NCI-H2227 treated with DMSO at 0.1 percent for 48 hours (cell line): ENCODE measurements around the gene ABRAXAS1.
"Not testable (repeated sequence)": the region's sequence is repeated elsewhere in the genome, so short reads cannot be mapped to it uniquely, and the experiment has no call there.

Source experiments
- DNase-seq: peaks from one replicate; lab custom pipeline; 2025; lab: John Stamatoyannopoulos, UW

Gene ABRAXAS1

DNA sequence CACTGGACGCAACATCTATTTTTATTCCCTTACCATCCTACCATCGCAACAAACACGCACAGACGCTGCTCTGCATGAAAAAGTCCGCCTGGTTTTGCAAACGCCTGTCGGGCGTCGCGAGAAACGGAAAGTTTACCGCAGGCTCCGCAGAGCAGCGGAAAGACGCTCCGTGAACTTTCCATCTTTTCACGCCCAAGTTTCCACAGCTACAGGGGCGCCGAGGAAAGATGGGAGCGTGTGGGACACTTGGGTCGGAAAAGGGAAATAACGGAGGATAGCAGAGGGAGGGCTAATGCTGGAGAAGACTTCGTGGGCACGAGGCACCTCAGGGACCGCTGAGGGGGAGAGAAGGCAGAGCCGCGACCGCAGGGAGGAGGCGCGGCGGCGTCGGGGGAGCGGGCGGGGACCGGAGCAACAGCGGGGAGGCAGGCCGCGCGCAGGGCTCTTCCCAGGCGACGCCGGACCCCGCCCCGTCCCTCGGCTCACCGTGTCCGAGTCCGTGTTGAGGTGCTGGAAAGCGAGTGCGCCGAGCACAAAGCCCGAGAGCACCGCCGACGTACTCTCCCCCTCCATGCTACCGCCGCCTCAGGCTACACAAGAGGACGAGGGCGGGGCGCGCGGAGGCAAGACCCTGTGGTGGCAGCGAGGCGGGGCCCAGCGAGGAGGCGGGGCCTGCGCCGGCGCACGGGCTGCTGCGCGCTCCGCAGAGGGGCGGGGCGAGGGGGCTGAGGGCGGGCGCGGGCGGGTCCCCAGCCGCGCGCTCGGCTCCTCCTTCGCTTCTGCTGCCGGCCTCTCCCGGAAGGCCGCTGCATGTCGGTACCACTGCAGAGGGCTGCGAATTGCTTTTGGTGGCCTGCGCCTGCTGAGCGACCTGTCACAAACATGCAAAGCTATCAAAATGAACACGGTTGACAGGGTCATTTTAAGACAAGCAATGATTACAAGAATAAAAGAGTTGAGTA lies at the start of gene ABRAXAS1:
ABRAXAS1 (minus strand) TSS at position 601 of the 962 bp plus-strand sequence; CDS start at position 573, 28 bp downstream.
- DNase-seq: peak; percentile 91

DNA sequence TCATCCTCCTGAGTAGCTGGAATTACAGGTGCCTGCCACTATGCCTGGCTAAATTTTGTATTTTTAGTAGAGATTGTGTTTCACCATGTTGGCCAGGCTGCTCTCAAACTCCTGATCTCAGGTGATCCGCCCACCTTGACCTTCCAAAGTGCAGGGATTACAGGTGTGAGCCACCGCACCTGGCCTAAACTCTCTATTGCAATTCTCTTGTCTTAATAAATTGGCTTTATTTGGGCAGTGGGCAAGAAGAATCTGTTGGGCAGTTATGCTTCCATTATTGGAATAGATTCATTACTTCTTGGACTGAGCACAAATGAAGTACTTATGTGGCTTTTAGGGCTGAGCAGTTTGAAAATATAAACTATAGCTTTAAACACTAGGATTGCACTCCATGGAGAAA lies 42.8 kb upstream of the ABRAXAS1 start:
- DNase-seq: no peak

DNA sequence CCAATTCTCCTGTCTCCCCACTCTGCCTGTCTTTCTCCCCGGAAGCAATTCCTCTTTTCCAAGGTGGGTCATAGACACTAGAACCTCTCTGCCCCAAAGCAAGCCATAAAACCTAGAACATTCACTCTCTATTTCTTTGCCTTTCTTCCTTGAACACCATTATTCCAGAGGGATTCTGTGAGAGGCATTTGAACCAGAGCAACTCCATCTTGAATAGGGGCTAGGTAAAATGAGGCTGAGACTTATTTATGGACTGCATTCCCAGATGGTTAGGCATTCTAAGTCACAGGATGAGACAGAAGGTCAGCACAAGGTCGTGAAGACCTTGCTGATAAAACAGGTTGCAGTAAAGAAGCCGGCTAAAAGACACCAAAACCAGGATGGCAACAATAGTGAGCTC lies 37.3 kb upstream of the ABRAXAS1 start:
- no peak for DNase-seq

DNA sequence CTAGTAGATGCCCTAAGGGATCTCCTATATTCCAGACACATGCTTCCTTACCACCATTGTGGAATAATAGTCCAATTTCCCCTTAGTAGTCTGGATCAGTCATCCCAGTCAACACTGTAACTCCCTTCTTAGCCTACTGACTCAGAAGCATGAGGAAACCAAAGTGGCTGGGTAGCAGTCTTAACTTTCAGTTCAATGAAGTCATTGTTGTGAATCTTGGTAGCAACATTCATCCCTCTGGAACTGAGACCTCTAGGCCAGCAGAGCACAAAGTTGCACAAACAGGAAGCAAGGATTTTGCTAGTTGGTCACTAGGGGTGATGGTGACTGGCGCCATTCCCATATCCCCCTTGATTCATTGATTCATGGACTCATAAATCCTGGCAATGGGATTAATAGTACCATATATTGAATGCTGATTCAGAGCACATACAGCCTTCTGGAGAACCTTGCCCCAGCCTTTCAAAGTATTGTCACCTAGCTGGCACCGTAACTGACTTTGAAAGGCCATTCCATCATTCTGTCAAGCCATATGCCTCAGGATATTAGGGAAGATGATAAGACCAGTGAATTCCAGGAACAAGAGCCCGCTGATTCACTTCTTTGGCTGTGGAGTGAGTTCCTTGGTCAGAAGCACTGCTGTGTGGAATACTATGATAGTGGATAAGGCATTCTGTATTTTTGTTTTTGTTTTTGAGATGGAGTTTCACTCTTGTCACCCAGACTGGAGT lies 31.3 kb upstream of the ABRAXAS1 start:
- no peak for DNase-seq

DNA sequence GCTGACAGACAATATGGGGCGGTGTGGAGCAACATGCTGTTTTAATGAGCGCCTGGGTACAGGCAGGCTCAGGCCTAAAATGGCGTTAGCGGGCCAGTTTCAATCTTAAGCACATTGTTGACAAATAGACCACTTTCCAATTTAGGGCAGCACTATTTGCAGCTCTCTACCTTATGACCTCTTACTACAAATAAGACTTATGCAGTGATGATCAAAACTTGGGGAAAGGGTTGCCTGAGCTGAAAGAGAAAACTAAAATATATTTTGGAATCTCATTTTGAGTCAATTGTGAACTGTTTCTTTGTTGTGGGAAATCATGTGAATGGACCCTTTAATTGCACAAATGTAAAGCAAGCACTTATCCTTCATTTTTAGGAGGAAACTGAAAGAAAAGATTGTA lies 25.5 kb upstream of the ABRAXAS1 start:
- DNase-seq: no peak

DNA sequence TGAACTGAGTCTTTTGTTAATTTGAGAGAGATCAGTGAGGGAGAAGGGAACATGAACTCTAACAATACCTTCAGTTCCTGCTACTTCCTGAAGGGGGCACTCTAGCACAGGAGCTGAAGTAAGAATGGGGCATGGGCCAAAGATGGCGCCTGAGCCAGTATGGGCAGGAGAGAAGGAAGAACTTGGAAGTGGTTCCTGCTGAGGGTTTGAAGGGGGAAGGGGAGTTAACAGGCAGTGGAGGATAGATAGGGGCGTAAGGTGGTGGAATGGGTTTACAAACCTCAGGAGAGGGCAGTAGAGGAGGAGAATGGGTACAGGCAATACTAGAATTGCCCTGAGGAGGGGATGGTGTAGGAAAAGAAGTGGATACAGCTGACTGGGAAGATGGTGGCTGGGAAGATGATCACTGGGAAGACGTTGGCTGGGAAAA lies 24.3 kb upstream of the ABRAXAS1 start:
- not testable (repeated sequence) for DNase-seq

DNA sequence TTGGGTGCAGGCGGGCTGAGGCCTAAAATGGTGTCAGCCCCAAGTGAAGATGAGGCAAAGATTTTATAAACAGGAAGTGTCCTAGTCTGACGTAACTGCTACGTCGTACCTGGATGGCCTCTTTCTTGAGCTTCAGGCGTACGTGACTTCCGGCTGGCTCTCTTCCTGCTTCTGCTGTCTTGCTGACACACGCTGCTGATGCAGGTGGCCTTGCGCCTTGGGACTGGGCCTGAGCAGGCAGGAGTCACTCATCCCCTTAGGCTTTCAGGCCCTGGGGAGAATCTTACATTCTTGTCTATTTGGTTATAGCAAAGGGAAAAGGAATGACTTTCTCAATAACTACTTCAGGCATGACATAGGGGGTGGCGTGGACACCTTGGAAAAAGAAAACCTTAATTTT lies 20.1 kb upstream of the ABRAXAS1 start:
- DNase-seq: no peak

DNA sequence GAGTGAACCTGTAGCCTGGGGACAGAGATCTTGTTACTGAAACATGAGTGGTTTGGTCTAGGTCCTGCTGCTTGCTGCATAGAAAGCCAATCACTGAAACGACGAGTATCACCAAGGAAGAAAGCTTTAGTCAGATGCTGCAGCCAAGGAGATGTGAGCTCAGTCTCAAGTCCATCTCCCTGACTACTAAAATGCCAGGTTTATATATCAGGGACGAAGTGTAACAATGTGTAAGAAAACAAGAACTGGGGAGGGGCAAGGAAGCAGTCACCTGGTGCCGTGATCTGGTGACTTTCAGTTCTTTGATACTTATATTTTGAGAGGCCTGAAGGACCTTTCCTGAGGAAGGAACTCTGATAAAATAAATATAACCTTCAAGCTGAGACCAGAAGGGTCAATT lies 19.6 kb upstream of the ABRAXAS1 start:
- DNase-seq: no peak

DNA sequence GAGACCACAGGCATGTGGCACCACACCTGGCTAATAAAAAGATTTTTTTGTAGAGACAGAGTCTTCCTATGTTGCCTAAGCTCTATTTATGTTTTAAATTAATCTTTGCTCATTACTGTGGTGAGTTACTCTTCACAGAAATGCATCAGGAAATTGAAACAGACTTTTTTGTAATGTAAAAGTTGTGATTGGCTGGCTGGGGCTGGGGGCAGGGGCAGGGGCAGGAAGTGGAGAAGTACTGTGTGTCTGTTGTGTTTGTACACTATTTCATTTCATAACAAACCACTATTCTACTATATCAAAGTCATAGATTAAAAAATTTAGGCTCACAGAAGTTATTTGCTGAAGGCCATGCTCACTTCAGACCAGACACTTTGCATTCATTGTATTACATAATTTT lies 19.1 kb upstream of the ABRAXAS1 start:
- DNase-seq: no peak

DNA sequence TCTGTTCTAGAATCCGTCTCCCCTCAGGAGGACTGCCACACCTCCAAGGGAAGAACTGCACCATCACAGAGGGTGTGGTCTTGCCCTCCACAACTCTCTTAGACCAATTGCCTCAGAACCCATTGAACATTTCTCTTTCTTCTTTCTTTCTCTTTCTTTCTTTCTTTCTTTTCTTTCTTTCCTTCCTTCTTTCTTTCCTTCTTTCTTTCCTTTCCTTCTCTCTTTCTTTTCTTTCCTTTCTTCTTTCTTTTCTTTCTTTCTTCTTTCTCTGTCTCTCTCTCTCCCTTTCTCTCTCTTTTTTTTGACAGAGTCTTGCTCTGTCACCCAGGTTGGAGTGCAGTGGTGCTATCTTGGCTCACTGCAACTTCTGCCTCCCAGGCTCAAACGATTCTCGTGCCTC lies 16.8 kb upstream of the ABRAXAS1 start:
- not testable (repeated sequence) for DNase-seq

DNA sequence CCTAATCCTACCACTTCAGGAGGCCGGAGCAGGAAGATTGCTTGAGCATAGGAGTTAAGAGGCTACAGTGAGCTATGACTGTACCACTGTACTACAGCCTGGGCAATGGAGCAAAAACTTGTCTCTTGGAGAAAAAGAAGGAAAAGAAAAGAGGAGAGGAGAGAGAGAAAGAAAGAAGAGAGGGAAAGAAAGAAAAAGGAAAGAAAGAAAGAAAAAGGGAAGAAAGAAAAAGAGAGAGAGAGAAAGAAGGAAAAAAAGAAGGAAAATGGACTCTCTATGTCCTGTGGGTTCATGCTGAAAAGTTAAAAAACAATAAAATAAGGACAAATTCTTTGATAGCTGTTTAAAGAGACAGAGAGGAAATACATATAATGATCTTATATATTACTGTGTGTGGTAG lies 13.3 kb upstream of the ABRAXAS1 start:
- no peak for DNase-seq

DNA sequence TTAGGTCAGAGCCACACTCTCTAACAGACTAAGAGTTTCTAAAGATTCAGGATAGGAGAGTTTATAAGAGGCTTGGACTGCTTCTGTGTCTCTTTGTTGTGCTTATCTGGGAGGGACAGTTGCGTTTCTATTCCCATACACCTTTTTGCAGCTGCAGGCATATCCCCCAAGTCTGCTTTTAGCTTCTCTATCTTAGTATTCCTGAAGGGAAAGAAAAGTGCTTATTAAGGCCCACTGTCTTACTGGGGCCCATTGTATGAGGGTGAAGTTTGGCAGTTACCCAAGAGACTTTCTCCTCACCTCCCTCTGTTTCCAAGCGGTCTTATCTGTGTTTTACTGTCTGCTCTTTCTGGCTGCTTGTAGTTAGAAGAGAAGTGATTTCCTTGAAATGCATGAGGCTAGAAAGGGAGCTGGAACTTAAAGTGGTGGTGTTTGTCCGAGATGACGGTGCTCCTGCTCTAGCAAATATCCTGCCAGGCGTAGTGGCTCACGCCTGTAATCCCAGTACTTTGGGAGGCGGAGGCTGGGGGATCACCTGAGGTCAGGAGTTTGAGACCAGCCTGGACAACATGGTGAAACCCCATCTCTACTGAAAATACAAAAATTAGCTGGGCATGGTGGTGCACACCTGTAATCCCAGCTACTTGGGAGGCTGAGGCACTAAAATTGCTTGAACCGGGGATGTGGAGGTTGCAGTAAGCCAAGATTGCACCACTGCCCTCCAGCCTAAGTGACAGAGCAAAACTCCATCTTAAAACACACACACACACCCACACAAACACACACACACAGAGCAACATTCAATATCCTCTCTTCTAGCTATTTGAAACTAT lies 11.4 kb upstream of the ABRAXAS1 start:
- DNase-seq: not testable (repeated sequence)

DNA sequence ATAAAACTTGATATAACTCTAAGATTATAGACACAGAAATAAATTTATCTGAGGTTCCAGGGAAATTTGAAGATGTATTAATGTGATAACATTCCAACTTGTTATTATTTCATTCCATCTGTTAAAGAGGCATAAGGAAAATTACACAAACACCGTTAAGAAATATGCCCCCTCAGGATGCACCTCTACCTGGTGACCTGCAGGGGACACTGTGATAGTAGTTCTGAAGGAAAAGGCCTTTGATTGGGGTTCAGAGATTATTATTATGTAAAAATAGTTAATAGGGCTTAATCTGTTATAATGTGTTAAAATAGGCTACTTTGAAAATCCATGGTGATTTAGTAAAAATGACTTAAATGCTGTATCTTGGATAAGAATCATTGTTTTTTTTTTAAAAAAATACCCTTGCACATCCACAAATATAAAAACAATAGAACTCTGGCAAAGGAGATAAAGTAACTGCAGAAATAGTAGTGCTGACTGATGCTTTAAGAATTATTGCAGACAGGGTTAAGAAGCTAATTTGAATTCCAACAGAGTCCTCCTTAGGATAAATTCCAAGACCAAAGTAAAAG lies 6.1 kb upstream of the ABRAXAS1 start:
- DNase-seq: no peak

DNA sequence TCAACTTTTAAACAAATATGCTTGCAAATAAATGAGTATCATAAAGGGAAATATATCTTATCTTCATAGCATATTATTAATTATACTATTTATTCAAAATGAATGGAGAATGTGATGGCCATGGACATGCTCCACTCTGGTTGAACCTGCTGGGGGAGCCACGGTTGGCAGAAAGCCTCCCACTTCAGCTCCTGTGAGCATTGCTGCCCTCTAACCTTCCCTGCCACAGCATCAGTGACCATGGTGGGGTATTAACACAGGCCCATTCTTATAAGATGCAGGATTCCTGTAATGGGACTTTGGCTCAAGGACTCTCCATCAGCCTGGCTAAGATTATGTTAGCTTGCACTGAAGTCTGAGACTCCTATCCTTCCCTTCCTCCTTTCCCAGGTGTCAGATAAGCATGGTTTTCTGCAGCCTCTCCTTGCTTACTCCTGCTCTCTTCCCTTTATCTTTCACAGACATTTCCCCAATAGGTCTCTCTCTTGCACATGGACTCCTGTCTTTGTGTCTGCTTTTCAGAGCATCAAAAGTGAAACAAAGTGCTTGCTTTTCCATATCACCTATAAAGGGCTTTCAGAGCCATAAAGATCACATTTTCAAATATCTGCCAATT lies 4.9 kb upstream of the ABRAXAS1 start:
- no peak for DNase-seq

DNA sequence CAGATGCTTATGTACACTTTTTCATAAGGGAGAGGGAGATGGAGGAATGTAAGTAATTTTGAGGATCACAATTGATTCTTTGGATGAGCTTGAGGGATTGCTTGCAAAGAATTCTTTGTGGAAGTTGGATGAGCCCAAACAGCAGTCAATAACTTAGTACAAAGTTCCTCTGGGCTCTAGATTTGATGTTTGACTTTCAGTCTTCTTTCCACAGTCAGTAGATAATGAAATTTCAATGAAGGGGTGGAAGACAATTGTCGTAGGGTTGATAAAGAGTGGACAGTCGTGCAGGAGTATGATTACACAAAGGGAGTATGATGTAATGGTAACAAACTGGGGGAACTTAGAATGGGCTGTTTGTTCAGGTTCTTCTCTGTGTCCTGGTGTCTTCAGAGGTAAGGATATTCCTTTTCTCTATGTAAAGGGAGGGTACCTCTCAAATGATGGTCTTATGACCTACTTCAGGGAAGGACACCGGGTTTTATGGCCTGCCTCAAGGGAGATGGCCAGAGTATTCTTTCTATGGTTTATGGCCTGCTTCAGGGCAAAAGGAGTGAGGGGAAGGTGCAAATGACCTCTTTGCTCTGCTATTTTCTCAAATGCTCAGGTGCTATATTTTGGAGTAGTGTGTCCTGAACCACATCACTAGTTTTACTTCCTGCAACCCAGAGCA lies 1.7 kb upstream of the ABRAXAS1 start:
- DNase-seq: no peak

DNA sequence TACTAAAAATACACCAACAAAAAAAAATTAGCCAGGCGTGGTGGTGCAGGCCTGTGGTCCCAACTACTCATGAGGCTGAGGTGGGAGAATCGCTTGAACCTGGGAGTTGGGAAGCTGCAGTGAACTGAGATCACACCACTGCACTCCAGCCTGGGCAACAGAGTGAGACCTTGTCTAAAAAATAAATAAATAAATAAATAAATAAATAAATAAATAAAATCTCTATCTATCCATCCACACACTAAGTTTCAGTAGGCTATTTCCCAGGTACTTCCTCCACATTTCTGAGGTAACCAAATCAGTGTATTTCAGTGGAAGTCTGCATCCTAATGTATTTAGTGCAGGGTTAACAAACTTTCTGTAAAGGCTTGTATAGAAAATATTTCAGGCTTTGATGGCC lies 10.9 kb downstream of the ABRAXAS1 start:
- DNase-seq: no peak

DNA sequence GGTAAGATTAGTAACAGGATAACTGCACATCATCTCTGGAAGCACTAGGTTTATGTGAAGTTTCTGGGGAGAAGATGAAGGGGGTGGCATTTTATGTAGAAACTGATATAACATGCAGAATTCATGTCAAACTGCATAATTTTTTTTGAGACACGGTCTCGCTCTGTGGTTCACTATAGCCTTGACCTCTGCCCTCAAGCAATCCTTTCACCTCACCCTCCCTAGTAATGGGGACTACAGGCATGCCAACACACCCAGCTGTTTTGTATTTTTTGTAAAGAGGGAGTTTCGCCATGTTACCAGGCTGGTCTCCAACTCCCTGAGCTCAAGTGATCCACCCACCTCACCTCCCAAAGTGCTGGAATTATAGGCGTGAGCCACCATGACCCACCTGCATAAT lies 11.5 kb downstream of the ABRAXAS1 start:
- DNase-seq: no peak

DNA sequence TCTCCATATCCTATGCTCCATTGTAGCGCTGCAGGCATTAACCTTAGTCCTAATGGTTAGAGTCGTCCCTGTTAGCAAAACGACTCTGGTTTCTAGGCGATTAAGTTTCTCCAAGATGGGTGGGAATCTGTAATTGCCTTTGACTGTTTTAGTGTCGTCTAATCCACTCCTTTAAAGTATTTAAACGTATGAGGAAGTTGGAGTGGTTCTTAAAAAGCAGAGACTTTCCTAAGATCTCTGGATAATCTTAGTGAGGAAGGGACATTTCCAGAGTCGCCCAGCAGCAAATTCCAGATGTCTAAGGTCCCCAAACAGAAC lies 28.8 kb downstream of the ABRAXAS1 start:
- no peak for DNase-seq

DNA sequence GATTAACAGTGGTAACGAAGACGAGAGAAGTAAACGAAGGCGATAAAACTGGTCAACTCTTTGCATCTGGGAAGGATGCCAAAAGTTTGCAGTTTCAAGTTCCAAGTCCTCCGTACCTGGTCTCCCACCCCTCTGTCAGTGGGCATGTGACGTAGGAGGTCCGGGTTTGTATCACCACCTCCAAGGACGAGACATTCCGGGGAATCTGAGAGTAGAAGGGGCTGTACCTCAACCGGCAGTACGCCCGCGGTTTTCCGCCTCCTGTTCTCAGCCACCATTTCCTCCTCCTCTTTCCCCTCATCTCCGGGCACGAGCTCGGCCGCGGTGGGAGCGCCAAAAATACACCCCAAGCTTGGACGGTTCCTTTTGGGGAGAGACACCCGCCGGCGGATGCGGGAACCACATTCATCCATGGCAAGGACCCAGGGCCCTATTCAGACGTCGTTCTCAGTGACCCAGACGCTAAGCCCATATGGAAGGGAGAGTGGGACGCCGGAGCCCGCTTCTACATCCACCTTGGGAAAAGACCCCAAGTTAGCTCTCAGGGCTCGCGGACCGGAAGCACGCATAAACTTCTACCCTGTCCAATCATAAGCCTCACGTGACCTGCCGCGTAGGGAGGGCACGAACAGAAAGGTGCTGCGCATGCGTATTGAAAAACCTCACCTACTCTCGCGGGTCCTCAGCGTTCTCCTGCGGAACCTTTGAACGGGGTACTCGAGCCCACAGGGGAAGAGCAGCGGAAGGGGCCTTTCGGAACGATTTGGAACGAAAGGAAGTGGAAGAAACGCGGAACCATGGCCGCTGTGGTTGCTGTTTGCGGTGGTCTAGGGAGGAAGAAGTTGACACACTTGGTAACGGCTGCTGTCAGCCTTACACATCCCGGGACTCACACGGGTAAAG lies 29.4 kb downstream of the ABRAXAS1 start, which contains the start of the genes HELQ and MRPS18C:
HELQ (minus strand) TSS at position 543 of the 903 bp plus-strand sequence; CDS start at position 413, 130 bp downstream.
MRPS18C (plus strand) TSS at position 778 of the 903 bp plus-strand sequence; CDS start at position 798, 20 bp downstream.
- DNase-seq: peak; percentile 93

DNA sequence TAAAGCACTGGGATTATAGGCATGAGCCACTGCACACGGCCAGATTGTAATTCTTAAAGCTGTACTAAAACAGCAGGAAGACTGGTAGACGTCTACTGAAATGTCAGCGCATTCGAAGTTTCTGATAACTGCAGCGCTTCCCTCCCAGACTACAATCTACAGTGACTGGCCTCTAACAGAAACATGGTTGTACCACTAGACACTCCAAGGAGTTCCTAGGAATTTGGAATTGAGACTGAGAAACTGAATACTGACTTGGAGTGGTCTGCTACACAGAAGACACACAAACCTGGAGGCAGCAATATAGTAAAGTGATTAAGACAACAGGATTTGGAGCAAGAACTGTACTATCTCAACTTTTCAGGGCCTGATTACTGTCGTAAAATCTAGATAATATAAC lies 30.2 kb downstream of the ABRAXAS1 start:
- no peak for DNase-seq
